ENCODE data around the gene PAX8.

The PAX8 gene

GRCh38 chr2:113264713-113265403, 13.9 kb downstream of the PAX8 start:
- no peak overlapping the region for H3K4me3 ChIP-seq
- H3K27ac ChIP-seq, result no peak overlapping the region

GRCh38 chr2:113263546-113263945, 15.2 kb downstream of the PAX8 start:
- no peak for DNase-seq (ENCODE audit: low spot score)
- TF ChIP-seq CTCF (IDR thresholded peaks at IDR 0.05), result no peak

More at GRCh38 chr2:113264713-113265403, 13.9 kb downstream of the PAX8 start:
- TF ChIP-seq CTCF (IDR thresholded peaks at IDR 0.05), result no peak
- DNase-seq (ENCODE audit: low spot score), result no peak

GRCh38 chr2:113260991-113261390, 17.7 kb downstream of the PAX8 start:
- no peak for DNase-seq (ENCODE audit: low spot score)
- H3K4me3 ChIP-seq, result no peak overlapping the region
- TF ChIP-seq CTCF (IDR thresholded peaks at IDR 0.05), result no peak
- H3K27ac ChIP-seq, result no peak overlapping the region

More at GRCh38 chr2:113263546-113263945, 15.2 kb downstream of the PAX8 start:
- Histone ChIP-seq H3K4me3 (no peak overlapping the region), H3K27ac (no peak overlapping the region)

GRCh38 chr2:113258471-113259147, 20.1 kb downstream of the PAX8 start:
- H3K27ac ChIP-seq, result no peak overlapping the region
- no peak overlapping the region for H3K4me3 ChIP-seq
- TF ChIP-seq CTCF (IDR thresholded peaks at IDR 0.05), result no peak
- no peak for DNase-seq (ENCODE audit: low spot score)

- no peak for TF ChIP-seq CTCF (IDR thresholded peaks at IDR 0.05)
- no peak overlapping the region for H3K4me3 ChIP-seq
These were observed 21.0 kb downstream of the PAX8 start for GRCh38 chr2:113257516-113258264.

GRCh38 chr2:113255140-113256070, 23.3 kb downstream of the PAX8 start:
- DNase-seq (ENCODE audit: low spot score), result no peak
- Histone ChIP-seq H3K27ac (no peak overlapping the region), H3K4me3 (no peak overlapping the region)
- no peak for TF ChIP-seq CTCF (IDR thresholded peaks at IDR 0.05)

More at GRCh38 chr2:113257516-113258264, 21.0 kb downstream of the PAX8 start:
- DNase-seq (ENCODE audit: low spot score), result no peak
- no peak overlapping the region for H3K27ac ChIP-seq

All from coronary artery (tissue), 2 donors.